Astrocyte of the cerebellum (primary cell): ENCODE results near the gene WDR5B.
A peak's percentile ranks its signal among the peaks of the same experiment; 100 is the strongest.
"Not testable (repeated sequence)": the region's sequence is repeated elsewhere in the genome, so short reads cannot be mapped to it uniquely, and the experiment has no call there.

Experiments used
- DNase-seq: peaks from one replicate; pipeline ENCODE4 v3.0.0-alpha.2; 2011; ENCODE audit warnings: low read depth
- H3K4me3 ChIP-seq: 2 replicates; pipeline ENCODE4 v1.5.1; 2011; ENCODE audit warnings: mild to moderate bottlenecking, low read depth, low read length, moderate library complexity
- CTCF ChIP-seq: IDR thresholded peaks from 2 replicates; pipeline ENCODE4 v1.5.1; 2012; ENCODE audit warnings: low read length, low read depth, moderate library complexity, mild to moderate bottlenecking; ENCODE audit errors: missing control alignments
- in situ Hi-C: cut with HindIII; loops from 2 replicates; pipeline ENCODE4 v1.10.0; 2017; ENCODE audit warnings: low sequenced_read_pairs

WDR5B gene

GRCh38 chr3:122382888-122383666, 32.8 kb downstream of the WDR5B start, which contains the start of gene MIX23:
TSS of gene MIX23 (minus strand) at chr3:122383231. CDS start at chr3:122383224, 7 bp downstream.
- peak within 1 kb of the TSS; percentile 96 for H3K4me3 ChIP-seq
- peak; percentile 34 for DNase-seq
- in situ Hi-C loops, result no loop called here
- TF ChIP-seq CTCF, result no peak

- TF ChIP-seq CTCF, result no peak
- H3K4me3 ChIP-seq, result no peak overlapping the region
- DNase-seq, result no peak
- in situ Hi-C loops, result no loop called here
Measured at GRCh38 chr3:122377975-122378374, 37.9 kb downstream of the WDR5B start.

- no peak overlapping the region for H3K4me3 ChIP-seq
- DNase-seq, result no peak
- no peak for TF ChIP-seq CTCF
- in situ Hi-C loops, result no loop called here
Measured at GRCh38 chr3:122374034-122374433, 41.8 kb downstream of the WDR5B start.

DNA sequence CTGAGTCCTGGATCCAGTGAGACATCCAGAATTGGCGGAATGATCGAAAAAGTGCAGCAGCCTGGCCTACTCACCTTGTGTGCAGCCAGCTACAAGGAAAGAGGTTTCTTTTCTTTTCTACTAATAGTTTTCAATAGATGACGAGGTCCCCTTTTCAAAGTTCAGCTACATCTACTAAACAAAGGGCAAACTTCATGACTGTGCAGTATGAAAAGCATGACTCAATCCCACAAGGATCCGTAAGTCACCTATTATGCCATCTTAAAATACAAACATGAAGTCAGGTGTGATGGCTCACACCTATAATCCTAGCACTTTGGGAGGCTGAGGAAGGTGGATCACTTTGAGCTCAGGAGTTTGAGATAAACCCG, 49.5 kb downstream of the WDR5B start:
- in situ Hi-C loops, result no loop called here
- no peak overlapping the region for H3K4me3 ChIP-seq
- no peak for DNase-seq
- no peak for TF ChIP-seq CTCF

GRCh38 chr3:122365582-122366378, 50.1 kb downstream of the WDR5B start:
- DNase-seq, in situ Hi-C loops, H3K4me3 ChIP-seq: not testable (repeated sequence)

- H3K4me3 ChIP-seq, result no peak overlapping the region
- in situ Hi-C loops, result no loop called here
- no peak for DNase-seq
- TF ChIP-seq CTCF, result no peak
Measured at GRCh38 chr3:122365073-122365472, 50.8 kb downstream of the WDR5B start.

- in situ Hi-C loops, result no loop called here
Measured at GRCh38 chr3:122364490-122364889, 51.4 kb downstream of the WDR5B start.

More at GRCh38 chr3:122364490-122364889, 51.4 kb downstream of the WDR5B start:
- no peak for DNase-seq
- H3K4me3 ChIP-seq, result no peak overlapping the region
- no peak for TF ChIP-seq CTCF
